ENCODE data around the gene GSK3B.
A peak's percentile ranks its signal among the peaks of the same experiment; 100 is the strongest.

Gene GSK3B

GRCh38 chr3:119864476-119864875, 229.8 kb downstream of the GSK3B start:
- DNase-seq = no peak

GRCh38 chr3:119862616-119863015, 231.6 kb downstream of the GSK3B start:
- DNase-seq = no peak

- DNase-seq = no peak
Observed at GRCh38 chr3:119861681-119862080, 232.6 kb downstream of the GSK3B start.

- DNase-seq = no peak
Observed at GRCh38 chr3:119859728-119860127, 234.5 kb downstream of the GSK3B start.

GRCh38 chr3:119858957-119859356, 235.3 kb downstream of the GSK3B start:
- no peak for DNase-seq

GRCh38 chr3:119856695-119857094, 237.6 kb downstream of the GSK3B start:
- DNase-seq = no peak

GRCh38 chr3:119849126-119849525, 245.1 kb downstream of the GSK3B start:
- DNase-seq = no peak

- no peak for DNase-seq
Observed at GRCh38 chr3:119841808-119842471, 252.3 kb downstream of the GSK3B start.

- DNase-seq = no peak
Observed at GRCh38 chr3:119835556-119835955, 258.7 kb downstream of the GSK3B start.

- no peak for DNase-seq
Observed at GRCh38 chr3:119834754-119835370, 259.4 kb downstream of the GSK3B start.

- DNase-seq = no peak
Observed at GRCh38 chr3:119831941-119832371, 262.3 kb downstream of the GSK3B start.

GRCh38 chr3:119831022-119831421, 263.2 kb downstream of the GSK3B start:
- DNase-seq = no peak

- DNase-seq = no peak
Observed at GRCh38 chr3:119829420-119829819, 264.8 kb downstream of the GSK3B start.

- no peak for DNase-seq
Observed at GRCh38 chr3:119826711-119827608, 267.3 kb downstream of the GSK3B start.

- no peak for DNase-seq
Observed at GRCh38 chr3:119825820-119826219, 268.4 kb downstream of the GSK3B start.

GRCh38 chr3:119819806-119820205, 274.4 kb downstream of the GSK3B start:
- DNase-seq = no peak

- no peak for DNase-seq
Observed at GRCh38 chr3:119818937-119819336, 275.3 kb downstream of the GSK3B start.

- no peak for DNase-seq
Observed at GRCh38 chr3:119817583-119818363, 276.5 kb downstream of the GSK3B start.

- no peak for DNase-seq
Observed at GRCh38 chr3:119817071-119817470, 277.2 kb downstream of the GSK3B start.

GRCh38 chr3:119815716-119816115, 278.5 kb downstream of the GSK3B start:
- DNase-seq = no peak

GRCh38 chr3:119812491-119813058, 281.7 kb downstream of the GSK3B start:
- DNase-seq = no peak

- peak; percentile 76 for DNase-seq
Observed at GRCh38 chr3:119810018-119810435, 284.2 kb downstream of the GSK3B start.
